GM12873 (cell line): ENCODE results near the gene PRRT3.

ENCODE experiments used
- TF ChIP-seq, protein P1 (sequence below): IDR thresholded peaks from 2 replicates; pipeline ENCODE4 v1.5.1; 2012; ENCODE audit warnings: low read depth, mild to moderate bottlenecking, moderate library complexity, low read length, control low read depth; ENCODE audit not compliant: insufficient read depth; ENCODE audit errors: missing control alignments

The PRRT3 gene

DNA sequence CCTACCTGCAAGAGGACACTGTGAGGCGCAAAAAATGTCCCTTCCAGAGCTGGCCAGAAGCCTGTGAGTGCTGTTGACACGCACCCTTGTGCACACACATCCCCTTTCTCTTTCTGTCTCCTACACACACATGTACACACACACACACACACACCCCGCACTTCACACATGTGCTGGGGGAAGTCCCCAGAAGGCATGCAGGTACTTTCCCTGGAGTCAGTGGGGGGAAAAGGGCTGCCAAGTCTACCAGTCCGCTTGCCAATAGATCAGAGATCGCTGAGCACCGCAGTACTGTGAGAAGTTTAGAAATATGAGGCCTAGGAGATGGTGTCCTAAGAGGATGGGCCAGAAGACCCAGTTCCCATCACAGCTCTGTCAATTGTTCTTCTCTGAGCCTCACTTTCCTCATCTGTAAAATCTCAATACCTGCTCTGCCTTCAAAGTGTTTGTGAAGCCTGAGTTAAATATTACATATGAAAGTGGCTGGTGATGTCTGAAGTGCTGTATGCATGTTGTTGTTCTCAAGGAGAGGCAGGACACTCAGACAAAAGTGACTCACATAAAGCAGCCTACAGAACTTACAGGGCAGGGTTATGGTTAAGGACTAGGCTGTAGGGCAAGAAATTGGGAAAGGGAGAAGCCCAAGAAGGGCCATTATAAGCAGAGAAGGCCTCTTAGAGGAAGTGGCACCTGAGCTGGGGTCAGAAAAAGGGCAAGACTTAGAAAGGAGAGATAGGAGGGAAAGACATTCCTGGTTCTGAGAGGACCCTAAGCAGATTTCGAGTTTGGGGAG is 42.8 kb downstream of the PRRT3 start:
- TF ChIP-seq, protein P1, sequence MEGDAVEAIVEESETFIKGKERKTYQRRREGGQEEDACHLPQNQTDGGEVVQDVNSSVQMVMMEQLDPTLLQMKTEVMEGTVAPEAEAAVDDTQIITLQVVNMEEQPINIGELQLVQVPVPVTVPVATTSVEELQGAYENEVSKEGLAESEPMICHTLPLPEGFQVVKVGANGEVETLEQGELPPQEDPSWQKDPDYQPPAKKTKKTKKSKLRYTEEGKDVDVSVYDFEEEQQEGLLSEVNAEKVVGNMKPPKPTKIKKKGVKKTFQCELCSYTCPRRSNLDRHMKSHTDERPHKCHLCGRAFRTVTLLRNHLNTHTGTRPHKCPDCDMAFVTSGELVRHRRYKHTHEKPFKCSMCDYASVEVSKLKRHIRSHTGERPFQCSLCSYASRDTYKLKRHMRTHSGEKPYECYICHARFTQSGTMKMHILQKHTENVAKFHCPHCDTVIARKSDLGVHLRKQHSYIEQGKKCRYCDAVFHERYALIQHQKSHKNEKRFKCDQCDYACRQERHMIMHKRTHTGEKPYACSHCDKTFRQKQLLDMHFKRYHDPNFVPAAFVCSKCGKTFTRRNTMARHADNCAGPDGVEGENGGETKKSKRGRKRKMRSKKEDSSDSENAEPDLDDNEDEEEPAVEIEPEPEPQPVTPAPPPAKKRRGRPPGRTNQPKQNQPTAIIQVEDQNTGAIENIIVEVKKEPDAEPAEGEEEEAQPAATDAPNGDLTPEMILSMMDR = no peak

DNA sequence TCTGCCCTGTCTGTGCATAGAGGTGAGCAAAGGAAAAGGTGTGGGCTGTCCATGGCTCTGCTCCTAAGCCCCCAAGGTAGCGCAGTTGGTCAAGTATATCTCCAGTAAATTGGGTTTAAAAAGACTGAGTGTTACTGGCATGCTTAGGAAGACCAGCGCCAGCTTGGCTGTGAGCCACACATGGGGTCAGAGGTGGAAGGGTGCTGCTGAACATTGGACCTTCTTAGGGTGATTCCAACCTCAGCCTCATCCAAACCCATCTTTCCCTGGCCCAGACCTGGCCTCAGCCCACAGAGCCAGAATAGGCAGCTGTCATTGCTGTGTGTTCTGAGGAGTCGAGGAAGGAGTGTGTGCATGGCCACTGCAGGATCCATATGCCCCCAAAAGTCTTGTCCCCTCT is 43.9 kb downstream of the PRRT3 start:
- TF ChIP-seq, protein P1 = no peak

DNA sequence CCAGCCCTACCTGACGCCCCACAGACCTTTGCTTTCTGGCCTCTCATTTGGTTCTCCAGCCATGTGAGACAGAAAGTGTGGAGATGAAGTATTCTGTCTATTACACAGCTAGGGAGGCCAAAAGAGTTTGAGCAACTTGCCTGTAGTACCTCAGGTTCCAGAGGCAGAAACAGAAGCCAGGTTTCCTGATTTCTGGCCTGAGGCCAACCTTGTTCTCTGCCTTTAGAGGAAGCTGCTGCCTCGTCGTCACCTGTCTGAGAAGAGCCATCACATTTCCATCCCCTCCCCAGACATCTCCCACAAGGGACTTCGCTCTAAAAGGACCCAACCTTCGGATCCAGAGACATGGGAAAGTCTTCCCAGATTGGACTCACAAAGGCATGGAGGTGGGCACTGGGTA is 45.7 kb downstream of the PRRT3 start:
- TF ChIP-seq, protein P1 = no peak

DNA sequence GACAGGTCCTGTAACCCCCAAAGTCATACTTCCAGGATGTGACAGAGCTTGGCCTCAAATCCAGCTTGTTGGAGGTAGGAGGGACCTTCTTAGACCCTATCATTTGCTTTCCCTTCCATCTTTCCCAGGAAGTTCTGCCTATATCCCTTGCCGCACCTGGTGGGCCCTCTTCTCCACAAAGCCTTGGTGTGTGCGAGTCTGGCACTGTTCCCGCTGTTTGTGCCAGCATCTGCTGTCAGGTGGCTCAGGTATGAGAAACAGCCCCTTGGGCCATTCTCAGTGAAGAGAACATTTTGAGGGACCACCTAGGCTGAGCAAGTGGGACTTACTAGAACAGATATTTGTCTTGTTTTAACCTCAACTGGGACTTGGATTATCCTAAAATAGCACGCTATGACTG is 48.3 kb downstream of the PRRT3 start:
- TF ChIP-seq, protein P1 = no peak

DNA sequence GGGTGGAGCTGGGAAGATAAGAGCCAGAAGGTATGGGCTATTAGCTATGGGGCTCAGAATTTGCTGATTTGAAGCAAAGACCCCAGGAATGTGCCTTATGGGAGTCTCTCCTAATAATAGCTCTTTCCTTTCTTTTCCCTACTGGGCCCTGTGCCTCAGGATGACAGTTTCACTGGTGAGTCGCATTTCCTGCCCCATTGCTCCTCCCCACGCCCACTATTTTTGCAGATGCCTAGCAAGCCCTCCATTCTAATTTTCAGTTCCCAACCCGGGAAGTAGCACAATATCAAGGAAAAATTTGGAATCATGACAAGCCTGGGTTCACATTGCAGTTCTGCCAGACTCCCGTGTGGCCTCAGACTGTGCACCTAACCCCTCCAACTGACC is 49.0 kb downstream of the PRRT3 start:
- TF ChIP-seq, protein P1 = no peak

DNA sequence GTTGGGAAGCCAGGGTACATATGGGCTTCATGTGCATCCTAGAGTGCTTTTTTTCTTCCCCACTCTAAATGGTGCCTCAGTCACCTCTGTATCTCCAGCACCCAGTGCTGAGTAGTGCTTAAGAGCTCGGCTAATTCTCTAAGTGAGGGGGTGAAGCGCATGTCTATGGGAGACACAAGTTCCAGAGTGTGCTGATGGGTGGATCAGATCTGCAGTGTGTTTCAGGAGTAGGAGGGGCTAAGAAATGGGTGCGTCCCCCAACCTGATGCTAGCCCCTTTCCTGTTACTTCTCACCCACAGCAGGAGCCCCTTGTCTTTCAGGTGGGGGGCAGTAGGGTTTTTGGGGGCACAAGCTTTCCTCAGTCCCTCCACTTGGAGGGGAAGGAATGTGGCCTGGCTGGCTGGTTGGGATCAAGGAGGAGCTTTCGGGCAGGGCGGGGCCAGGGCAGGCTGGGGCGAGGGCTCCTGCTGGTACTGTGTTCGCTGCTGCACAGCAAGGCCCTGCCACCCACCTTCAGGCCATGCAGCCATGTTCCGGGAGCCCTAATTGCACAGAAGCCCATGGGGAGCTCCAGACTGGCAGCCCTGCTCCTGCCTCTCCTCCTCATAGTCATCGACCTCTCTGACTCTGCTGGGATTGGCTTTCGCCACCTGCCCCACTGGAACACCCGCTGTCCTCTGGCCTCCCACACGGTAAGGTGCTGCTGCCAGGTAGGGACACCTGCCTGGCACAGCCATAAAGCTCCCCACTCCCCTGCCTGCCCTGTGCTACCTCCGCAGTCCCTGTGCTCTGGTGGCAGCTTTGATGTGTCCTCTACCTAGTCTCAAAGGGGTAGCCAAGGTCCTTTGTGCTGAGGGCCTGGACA is 49.6 kb downstream of the PRRT3 start, which contains the start of gene IL17RE:
IL17RE (plus strand) TSS at position 477 of the 866 bp plus-strand sequence; CDS start at position 562, 85 bp downstream.
- TF ChIP-seq, protein P1 = no peak

DNA sequence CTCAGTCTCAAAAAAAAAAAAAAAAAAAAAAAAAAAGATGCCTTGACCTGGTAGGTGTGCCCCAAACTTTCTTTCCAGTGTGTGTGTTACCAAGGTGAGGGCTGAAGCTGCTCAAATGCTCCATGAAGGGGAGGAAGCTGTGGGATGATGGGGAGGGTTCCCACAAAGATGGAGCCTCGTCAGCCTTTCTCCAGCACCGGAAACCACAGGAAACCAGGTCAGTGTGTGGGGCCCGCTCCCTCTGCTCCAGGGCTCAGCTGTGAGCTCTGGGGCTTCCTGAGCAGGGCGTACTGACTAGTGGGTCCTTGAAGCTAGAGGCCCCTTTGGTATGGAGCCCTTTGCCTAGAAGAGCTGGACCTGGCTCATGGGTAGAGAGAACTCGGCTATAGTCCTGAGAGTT is 50.2 kb downstream of the PRRT3 start:
- TF ChIP-seq, protein P1 = no peak
